Measurements from ENCODE around the gene COL1A2. TPM values are rescaled to one million over a fixed set of nuclear protein-coding genes. Genes with fewer than 3 reads are reported as not detected.

The COL1A2 gene
- 144 and 251 TPM in 2 replicates for total RNA-seq (2021)
- Bru-seq, nascent RNA: percentile 90 among the genes with signal in this experiment
- percentile 82 among the genes with signal in this experiment for BruChase-seq, experiment 1, labeled RNA remaining after a 2-hour chase
- percentile 84 among the genes with signal in this experiment for BruChase-seq, experiment 2, labeled RNA remaining after a 6-hour chase
- long read RNA-seq, partial matches to known transcripts: 130 of 743 reads
- long read RNA-seq, other reads (novel, unspliced or antisense): 613 of 743 reads

- Histone ChIP-seq H3K36me3 (ENCODE audit: insufficient read depth, low read length, poor library complexity, severe bottlenecking) (peaks cover 17% of the 10 kb centered on the region), H3K27ac (ENCODE audit: low read depth, low read length, poor library complexity, severe bottlenecking) (peak within 1 kb of the TSS; percentile 62), H3K4me3 (ENCODE audit: low read depth, low read length, poor library complexity, severe bottlenecking) (peak within 1 kb of the TSS; percentile 55), H3K4me1 (ENCODE audit: insufficient read depth, low read length, poor library complexity, severe bottlenecking) (peaks cover 19% of the 10 kb centered on the region), H3K27me3 (replicated peaks; ENCODE audit: insufficient read depth, low read depth, low read length, poor library complexity) (no peaks in the 10 kb centered on the region), H3K9me3 (ENCODE audit: low read depth, low read length, poor library complexity, severe bottlenecking) (no peaks in the 10 kb centered on the region)
- no peak for TF ChIP-seq EZH2 (IDR thresholded peaks at IDR 0.05; ENCODE audit: borderline replicate concordance, low read depth, low read length, poor library complexity, severe bottlenecking)
- TF ChIP-seq, protein P1, sequence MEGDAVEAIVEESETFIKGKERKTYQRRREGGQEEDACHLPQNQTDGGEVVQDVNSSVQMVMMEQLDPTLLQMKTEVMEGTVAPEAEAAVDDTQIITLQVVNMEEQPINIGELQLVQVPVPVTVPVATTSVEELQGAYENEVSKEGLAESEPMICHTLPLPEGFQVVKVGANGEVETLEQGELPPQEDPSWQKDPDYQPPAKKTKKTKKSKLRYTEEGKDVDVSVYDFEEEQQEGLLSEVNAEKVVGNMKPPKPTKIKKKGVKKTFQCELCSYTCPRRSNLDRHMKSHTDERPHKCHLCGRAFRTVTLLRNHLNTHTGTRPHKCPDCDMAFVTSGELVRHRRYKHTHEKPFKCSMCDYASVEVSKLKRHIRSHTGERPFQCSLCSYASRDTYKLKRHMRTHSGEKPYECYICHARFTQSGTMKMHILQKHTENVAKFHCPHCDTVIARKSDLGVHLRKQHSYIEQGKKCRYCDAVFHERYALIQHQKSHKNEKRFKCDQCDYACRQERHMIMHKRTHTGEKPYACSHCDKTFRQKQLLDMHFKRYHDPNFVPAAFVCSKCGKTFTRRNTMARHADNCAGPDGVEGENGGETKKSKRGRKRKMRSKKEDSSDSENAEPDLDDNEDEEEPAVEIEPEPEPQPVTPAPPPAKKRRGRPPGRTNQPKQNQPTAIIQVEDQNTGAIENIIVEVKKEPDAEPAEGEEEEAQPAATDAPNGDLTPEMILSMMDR (conservative IDR thresholded peaks at IDR 0.05; ENCODE audit: low read depth, low read length): no peak
- ChIA-PET POLR2A (ENCODE audit: low non-redundant PET) (interaction anchor here (0.7 kb wide), 1 partner anchor 96 kb away, joined by 4 read pairs; no protein-coding TSS in a partner anchor), CTCF (interaction anchor here (0.6 to 2.4 kb wide), 13 partner anchors 20 to 1082 kb away, joined by 3 to 111 read pairs (median 4); partner anchors contain the start of gene SGCE)
- intact Hi-C loops (cut with micrococcal nuclease; ENCODE audit: unreplicated experiment): loop anchor here (1.0 to 10.0 kb wide), 6 partner anchors 20 to 680 kb away; partner anchors contain the start of gene GNGT1
- BruUV-seq (replicated peaks): no TSS peak
- peak; percentile 82 for DNase-seq (ENCODE audit: low spot score)
Measured at GRCh38 chr7:94394437-94395140, at the start of gene COL1A2. Gene COL1A2 (plus strand): TSS chr7:94394895. CDS start chr7:94395032, 137 bp downstream.

DNA sequence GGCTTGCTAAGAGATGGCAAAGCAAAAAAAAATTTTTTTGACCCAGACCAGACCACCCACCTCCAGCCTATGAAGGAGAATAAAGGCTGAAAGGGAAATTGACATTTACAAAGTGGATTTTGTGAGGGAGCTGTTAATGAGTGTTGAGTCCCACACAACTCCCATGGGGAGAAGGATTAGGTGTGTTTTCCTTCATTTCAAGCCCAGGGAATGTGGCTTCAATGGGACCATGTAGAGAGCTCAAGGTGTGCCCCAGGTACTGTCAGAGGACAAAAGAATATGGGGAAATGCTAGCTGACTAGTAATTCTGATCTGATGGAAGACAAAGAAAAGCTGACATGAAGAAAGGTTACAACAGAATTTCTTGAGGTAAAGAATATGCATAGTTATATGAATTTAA lies 48.8 kb upstream of the COL1A2 start:
- Histone ChIP-seq H3K36me3 (ENCODE audit: insufficient read depth, low read length, poor library complexity, severe bottlenecking) (no peaks in the 10 kb centered on the region), H3K9me3 (ENCODE audit: low read depth, low read length, poor library complexity, severe bottlenecking) (no peaks in the 10 kb centered on the region), H3K27ac (ENCODE audit: low read depth, low read length, poor library complexity, severe bottlenecking) (no peak overlapping the region), H3K4me3 (ENCODE audit: low read depth, low read length, poor library complexity, severe bottlenecking) (no peak overlapping the region), H3K4me1 (ENCODE audit: insufficient read depth, low read length, poor library complexity, severe bottlenecking) (peaks cover 28% of the 10 kb centered on the region), H3K27me3 (replicated peaks; ENCODE audit: insufficient read depth, low read depth, low read length, poor library complexity) (no peaks in the 10 kb centered on the region)
- CTCF ChIA-PET: interaction anchor here (0.6 kb wide), 1 partner anchor 48 kb away, joined by 3 read pairs; no protein-coding TSS in a partner anchor
- no peak for TF ChIP-seq EZH2 (IDR thresholded peaks at IDR 0.05; ENCODE audit: borderline replicate concordance, low read depth, low read length, poor library complexity, severe bottlenecking)
- TF ChIP-seq, protein P1 (conservative IDR thresholded peaks at IDR 0.05; ENCODE audit: low read depth, low read length): no peak
- POLR2A ChIA-PET (ENCODE audit: low non-redundant PET): no interaction called here
- BruUV-seq (replicated peaks): no TSS peak
- intact Hi-C loops (cut with micrococcal nuclease; ENCODE audit: unreplicated experiment): no loop called here
- DNase-seq (ENCODE audit: low spot score): no peak

DNA sequence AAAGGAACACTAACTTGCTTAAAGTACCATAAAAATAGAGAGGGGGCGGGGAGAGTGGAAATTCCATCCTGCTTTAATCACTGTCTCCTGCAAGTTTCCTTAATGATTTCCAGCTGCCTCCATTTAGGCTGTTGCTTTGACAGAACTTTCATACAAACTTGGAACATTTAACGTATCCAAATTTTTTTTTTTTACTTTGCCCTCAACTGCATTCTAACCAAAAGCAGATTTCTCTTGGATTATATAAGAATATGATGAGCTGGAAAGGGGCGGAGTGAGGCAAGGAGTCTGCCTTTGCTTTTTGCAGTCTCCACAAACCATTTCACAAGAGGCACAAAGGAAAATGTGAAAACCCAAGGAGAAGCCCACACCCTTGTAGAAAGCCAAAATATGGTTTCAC lies 46.6 kb upstream of the COL1A2 start:
- POLR2A ChIA-PET (ENCODE audit: low non-redundant PET): no interaction called here
- CTCF ChIA-PET: interaction anchor here (0.7 kb wide), 1 partner anchor 51 kb away, joined by 6 read pairs; no protein-coding TSS in a partner anchor
- no TSS peak for BruUV-seq (replicated peaks)
- peak; percentile 90 for DNase-seq (ENCODE audit: low spot score)
- TF ChIP-seq, protein P1 (conservative IDR thresholded peaks at IDR 0.05; ENCODE audit: low read depth, low read length): no peak
- TF ChIP-seq EZH2 (IDR thresholded peaks at IDR 0.05; ENCODE audit: borderline replicate concordance, low read depth, low read length, poor library complexity, severe bottlenecking): no peak
- intact Hi-C loops (cut with micrococcal nuclease; ENCODE audit: unreplicated experiment): loop anchor here (2.0 kb wide), 1 partner anchor 47 kb away; the partner anchor contains the start of gene COL1A2
- H3K4me3 ChIP-seq (ENCODE audit: low read depth, low read length, poor library complexity, severe bottlenecking): no peak overlapping the region
- H3K36me3 ChIP-seq (ENCODE audit: insufficient read depth, low read length, poor library complexity, severe bottlenecking): no peaks in the 10 kb centered on the region
- peaks cover 28% of the 10 kb centered on the region for H3K4me1 ChIP-seq (ENCODE audit: insufficient read depth, low read length, poor library complexity, severe bottlenecking)
- H3K27me3 ChIP-seq (replicated peaks; ENCODE audit: insufficient read depth, low read depth, low read length, poor library complexity): no peaks in the 10 kb centered on the region
- no peaks in the 10 kb centered on the region for H3K9me3 ChIP-seq (ENCODE audit: low read depth, low read length, poor library complexity, severe bottlenecking)
- peak overlapping the region; percentile 59 for H3K27ac ChIP-seq (ENCODE audit: low read depth, low read length, poor library complexity, severe bottlenecking)
